ENCODE measurements around the gene ATF6. TPM values are rescaled to one million over a fixed set of nuclear protein-coding genes. Genes with fewer than 3 reads are reported as not detected.

ATF6 gene
- total RNA-seq, 1 experiment from 2014 or later, result 35.3 TPM

DNA sequence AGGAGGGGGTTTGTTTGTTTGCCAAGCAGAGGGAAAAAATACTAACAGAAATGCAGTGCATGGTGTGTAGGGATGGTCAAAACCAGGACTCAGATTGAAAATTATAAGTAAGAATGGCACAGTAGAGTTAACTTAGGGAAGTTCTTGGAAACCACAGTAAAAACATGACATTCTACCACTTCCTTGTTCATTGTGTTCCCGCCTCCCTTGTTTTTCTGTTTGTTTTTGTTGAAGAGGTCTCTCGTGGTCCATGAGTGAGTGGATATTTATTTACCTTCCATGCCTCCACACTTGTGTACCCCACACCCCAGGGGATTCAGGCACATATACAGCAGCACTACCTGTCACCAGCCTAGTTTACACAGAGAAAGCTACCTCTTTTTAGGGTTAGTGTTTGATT is 187.9 kb downstream of the ATF6 start:
- CTCF ChIA-PET, result no interaction called here
- no peak for DNase-seq
- Mint-ChIP-seq H3K4me1 (ENCODE audit: low read depth, unreplicated experiment) (peaks cover 22% of the 10 kb centered on the region), H3K9me3 (ENCODE audit: low read depth, unreplicated experiment) (no peaks in the 10 kb centered on the region), H3K36me3 (ENCODE audit: insufficient read depth, unreplicated experiment) (peaks cover 5% of the 10 kb centered on the region), H3K4me3 (ENCODE audit: low read depth, unreplicated experiment) (no peak overlapping the region), H3K27me3 (ENCODE audit: unreplicated experiment) (no peaks in the 10 kb centered on the region), H3K27ac (ENCODE audit: unreplicated experiment) (no peak overlapping the region)
- intact Hi-C loops (cut with micrococcal nuclease; ENCODE audit: unreplicated experiment), result no loop called here
- BruUV-seq (replicated peaks), result no TSS peak
- TF ChIP-seq, protein P1, sequence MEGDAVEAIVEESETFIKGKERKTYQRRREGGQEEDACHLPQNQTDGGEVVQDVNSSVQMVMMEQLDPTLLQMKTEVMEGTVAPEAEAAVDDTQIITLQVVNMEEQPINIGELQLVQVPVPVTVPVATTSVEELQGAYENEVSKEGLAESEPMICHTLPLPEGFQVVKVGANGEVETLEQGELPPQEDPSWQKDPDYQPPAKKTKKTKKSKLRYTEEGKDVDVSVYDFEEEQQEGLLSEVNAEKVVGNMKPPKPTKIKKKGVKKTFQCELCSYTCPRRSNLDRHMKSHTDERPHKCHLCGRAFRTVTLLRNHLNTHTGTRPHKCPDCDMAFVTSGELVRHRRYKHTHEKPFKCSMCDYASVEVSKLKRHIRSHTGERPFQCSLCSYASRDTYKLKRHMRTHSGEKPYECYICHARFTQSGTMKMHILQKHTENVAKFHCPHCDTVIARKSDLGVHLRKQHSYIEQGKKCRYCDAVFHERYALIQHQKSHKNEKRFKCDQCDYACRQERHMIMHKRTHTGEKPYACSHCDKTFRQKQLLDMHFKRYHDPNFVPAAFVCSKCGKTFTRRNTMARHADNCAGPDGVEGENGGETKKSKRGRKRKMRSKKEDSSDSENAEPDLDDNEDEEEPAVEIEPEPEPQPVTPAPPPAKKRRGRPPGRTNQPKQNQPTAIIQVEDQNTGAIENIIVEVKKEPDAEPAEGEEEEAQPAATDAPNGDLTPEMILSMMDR (IDR thresholded peaks at IDR 0.05; ENCODE audit: unreplicated experiment), result no peak

DNA sequence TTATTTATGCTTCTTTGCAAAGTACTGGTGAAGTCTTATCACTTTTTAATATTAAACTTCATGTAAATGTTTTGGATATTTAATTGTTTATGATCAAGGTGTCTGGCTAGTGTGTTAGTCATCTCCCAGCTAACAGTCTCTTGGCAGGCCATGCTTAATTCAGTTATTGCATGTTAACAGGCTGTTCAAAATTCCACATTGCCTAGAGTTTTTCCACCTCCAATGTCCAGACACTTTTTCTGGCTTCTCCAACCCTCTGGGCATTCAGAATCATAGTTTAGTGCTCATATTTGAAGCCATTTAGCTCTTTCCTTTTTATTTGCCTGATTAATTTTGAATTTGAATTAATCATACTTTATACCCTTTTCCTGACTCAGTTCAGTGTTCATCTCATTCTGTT is 188.3 kb downstream of the ATF6 start:
- CTCF ChIA-PET, result no interaction called here
- intact Hi-C loops (cut with micrococcal nuclease; ENCODE audit: unreplicated experiment), result no loop called here
- no peak overlapping the region for H3K4me3 Mint-ChIP-seq (ENCODE audit: low read depth, unreplicated experiment)

DNA sequence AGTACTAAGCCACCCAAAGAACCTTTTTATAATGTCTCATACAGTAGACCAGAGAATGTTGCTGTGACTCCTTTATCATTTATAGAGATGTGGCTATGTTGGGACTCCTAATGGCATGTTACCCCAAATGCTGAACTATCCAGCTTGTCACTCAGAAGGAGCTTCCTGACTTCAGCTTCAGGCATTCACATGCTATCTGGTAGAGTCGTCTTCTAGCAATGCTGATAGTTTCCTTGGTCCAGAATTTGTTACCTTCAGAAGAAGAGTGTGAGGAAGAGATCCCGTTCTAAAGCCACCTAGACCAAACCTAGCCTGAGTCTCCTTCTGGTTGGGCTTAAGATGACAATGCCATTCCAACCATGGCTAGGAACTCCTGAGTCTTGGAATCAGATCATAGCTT is 189.5 kb downstream of the ATF6 start:
- H3K27ac Mint-ChIP-seq (ENCODE audit: unreplicated experiment), result no peak overlapping the region
- TF ChIP-seq, protein P1 (IDR thresholded peaks at IDR 0.05; ENCODE audit: unreplicated experiment), result no peak
- H3K27me3 Mint-ChIP-seq (ENCODE audit: unreplicated experiment), result no peaks in the 10 kb centered on the region
- H3K4me1 Mint-ChIP-seq (ENCODE audit: low read depth, unreplicated experiment), result peaks cover 22% of the 10 kb centered on the region
- intact Hi-C loops (cut with micrococcal nuclease; ENCODE audit: unreplicated experiment), result no loop called here
- no peaks in the 10 kb centered on the region for H3K9me3 Mint-ChIP-seq (ENCODE audit: low read depth, unreplicated experiment)
- no peak overlapping the region for H3K4me3 Mint-ChIP-seq (ENCODE audit: low read depth, unreplicated experiment)
- H3K36me3 Mint-ChIP-seq (ENCODE audit: insufficient read depth, unreplicated experiment), result peaks cover 7% of the 10 kb centered on the region
- CTCF ChIA-PET, result no interaction called here
- no peak for DNase-seq
- no TSS peak for BruUV-seq (replicated peaks)

More for the DNA sequence above, 188.3 kb downstream of the ATF6 start:
- peaks cover 7% of the 10 kb centered on the region for H3K36me3 Mint-ChIP-seq (ENCODE audit: insufficient read depth, unreplicated experiment)
- no peaks in the 10 kb centered on the region for H3K9me3 Mint-ChIP-seq (ENCODE audit: low read depth, unreplicated experiment)
- TF ChIP-seq, protein P1 (IDR thresholded peaks at IDR 0.05; ENCODE audit: unreplicated experiment), result no peak
- no peak for DNase-seq
- peaks cover 22% of the 10 kb centered on the region for H3K4me1 Mint-ChIP-seq (ENCODE audit: low read depth, unreplicated experiment)
- H3K27ac Mint-ChIP-seq (ENCODE audit: unreplicated experiment), result no peak overlapping the region
- no TSS peak for BruUV-seq (replicated peaks)
- no peaks in the 10 kb centered on the region for H3K27me3 Mint-ChIP-seq (ENCODE audit: unreplicated experiment)

DNA sequence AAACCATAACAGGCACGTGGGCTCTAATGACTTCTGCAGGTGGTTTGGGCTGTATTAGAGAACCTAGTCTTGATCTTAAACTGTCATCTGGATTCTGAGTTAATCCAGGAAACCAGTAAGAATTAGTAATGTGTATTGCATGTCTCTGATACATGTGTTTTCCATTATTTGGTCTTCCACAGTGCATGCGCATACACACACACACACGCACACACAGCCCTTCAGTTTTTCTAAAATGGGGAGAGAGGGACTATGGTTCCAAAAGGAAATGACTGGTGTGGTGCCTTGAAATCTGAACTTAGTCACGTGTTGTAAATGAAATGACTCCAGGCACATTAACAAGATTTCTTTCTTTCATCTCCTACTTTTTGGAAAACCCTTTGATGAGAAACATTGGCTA is 190.0 kb downstream of the ATF6 start:
- Mint-ChIP-seq H3K27me3 (ENCODE audit: unreplicated experiment) (no peaks in the 10 kb centered on the region), H3K4me3 (ENCODE audit: low read depth, unreplicated experiment) (no peak overlapping the region), H3K36me3 (ENCODE audit: insufficient read depth, unreplicated experiment) (peaks cover 7% of the 10 kb centered on the region), H3K27ac (ENCODE audit: unreplicated experiment) (no peak overlapping the region), H3K9me3 (ENCODE audit: low read depth, unreplicated experiment) (no peaks in the 10 kb centered on the region), H3K4me1 (ENCODE audit: low read depth, unreplicated experiment) (peaks cover 22% of the 10 kb centered on the region)
- TF ChIP-seq, protein P1 (IDR thresholded peaks at IDR 0.05; ENCODE audit: unreplicated experiment), result no peak
- no TSS peak for BruUV-seq (replicated peaks)
- DNase-seq, result no peak
- CTCF ChIA-PET, result no interaction called here
- intact Hi-C loops (cut with micrococcal nuclease; ENCODE audit: unreplicated experiment), result no loop called here

All from Calu3 (cell line).